Measurements from ENCODE around the gene PHYHD1.
A peak's percentile ranks its signal among the peaks of the same experiment; 100 is the strongest.

PHYHD1 gene

DNA sequence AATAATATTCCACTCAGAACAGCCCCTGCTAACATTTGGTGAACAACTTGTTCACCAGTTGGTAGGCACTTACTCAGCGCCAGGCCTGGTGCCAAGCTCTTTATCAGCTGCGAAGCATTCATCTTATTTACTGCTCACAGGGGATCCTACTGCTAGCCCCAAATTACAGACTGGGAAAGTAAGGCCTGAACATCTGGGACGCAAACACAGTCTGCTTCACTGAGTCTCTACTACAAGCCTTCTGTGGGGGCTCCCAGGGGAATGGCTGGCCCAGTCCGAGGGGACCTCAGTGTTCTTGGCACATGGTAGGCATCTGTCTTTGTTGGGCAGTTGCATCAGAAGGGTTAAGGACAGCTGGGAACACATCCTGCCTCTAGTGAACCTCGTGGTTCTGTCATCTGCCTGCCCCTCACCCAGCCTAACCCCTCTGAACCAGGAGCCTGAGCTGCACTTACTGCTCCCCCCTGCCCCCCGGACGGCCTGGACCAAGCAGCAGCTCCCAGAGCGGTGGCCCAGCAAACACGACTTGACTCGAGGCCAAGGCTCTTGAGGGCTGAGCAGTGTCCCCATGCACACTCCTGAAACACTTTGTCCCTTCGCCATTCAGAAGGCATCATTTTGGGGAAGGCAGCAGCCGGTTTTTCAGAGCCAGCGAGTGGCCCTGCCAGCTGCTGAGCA, at the start of gene PHYHD1:
Gene PHYHD1 (plus strand): TSS at position 602 of the 678 bp plus-strand sequence. CDS start 1,342 bp downstream, outside the sequence.
- no peak for DNase-seq

- DNase-seq, result no peak
These were observed 42.9 kb upstream of the PHYHD1 start for GRCh38 chr9:128877852-128878251.

- peak; percentile 99 for DNase-seq
These were observed 38.7 kb upstream of the PHYHD1 start, which contains the start of the genes KYAT1 and LRRC8A for GRCh38 chr9:128881884-128882676. Gene KYAT1 (minus strand): TSS chr9:128881950. CDS start chr9:128845405, 36,545 bp downstream. Gene LRRC8A (plus strand): TSS chr9:128882133. CDS start chr9:128907165, 25,032 bp downstream.

DNA sequence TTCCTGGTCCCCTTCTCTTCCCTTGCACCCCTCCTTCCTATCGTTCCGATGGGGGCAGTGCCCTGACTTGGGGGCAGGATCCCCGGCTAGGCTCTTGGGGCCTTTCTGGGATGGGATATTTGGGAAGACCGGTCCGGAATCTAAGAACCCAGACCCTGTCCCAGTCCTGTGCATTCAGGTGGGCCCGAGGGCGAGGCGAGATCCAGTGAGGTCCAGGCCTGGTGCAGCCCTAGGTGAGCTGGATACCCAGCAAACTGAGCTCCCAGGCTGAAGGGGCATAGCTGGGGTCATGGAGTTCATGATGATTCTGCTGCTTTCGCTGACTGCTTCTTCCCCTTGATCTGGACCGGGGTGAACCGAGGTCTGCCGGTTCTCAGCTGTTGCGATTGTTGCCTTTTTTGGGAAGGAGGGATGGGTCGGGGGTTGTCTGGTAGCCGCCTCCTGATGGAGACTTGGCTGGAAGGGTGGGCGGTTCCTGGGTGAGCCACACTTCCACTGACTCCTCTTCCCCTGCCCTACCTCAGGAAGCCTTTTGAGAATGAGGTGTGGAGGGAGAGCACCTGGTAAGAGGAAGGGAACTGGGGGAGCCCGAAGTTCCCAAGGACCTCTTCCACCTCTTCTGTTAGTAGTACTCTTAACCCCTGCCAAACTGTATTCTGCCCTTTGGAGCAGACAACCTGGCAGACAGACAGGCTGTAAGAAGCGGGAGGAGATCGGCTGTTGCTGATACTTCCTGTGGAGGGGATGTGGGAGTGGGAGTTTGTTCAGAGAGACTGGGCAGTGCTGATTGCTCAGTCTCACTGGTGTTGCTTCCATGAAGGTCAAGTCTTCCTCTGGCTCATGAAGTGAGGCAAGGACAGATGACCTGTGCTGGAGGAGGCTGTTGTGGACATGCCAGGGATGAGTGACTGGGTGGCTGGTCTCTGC, 37.8 kb upstream of the PHYHD1 start:
- no peak for DNase-seq

- DNase-seq, result no peak
These were observed 36.6 kb upstream of the PHYHD1 start for GRCh38 chr9:128884164-128884563.

DNA sequence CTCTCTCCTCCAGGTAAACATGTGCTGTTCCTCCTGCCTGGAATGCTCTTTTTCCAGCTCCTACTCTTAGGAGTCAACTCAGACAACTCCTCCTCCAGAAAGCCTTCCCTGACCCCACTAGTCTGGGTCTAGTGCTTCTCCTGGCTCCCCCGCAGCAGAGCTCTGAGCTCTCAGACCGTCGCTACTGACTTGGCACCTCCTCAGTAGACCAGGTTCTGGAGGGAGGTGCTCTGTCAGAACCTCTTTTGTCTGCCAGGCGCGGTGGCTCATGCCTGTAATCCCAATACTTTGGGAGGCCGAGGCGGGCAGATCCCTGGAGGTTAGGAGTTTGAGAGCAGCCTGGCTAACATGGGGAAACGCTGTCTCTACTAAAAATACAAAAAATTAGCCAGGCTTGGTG, 35.4 kb upstream of the PHYHD1 start:
- DNase-seq, result no peak

GRCh38 chr9:128885798-128886197, 35.0 kb upstream of the PHYHD1 start:
- DNase-seq, result no peak

DNA sequence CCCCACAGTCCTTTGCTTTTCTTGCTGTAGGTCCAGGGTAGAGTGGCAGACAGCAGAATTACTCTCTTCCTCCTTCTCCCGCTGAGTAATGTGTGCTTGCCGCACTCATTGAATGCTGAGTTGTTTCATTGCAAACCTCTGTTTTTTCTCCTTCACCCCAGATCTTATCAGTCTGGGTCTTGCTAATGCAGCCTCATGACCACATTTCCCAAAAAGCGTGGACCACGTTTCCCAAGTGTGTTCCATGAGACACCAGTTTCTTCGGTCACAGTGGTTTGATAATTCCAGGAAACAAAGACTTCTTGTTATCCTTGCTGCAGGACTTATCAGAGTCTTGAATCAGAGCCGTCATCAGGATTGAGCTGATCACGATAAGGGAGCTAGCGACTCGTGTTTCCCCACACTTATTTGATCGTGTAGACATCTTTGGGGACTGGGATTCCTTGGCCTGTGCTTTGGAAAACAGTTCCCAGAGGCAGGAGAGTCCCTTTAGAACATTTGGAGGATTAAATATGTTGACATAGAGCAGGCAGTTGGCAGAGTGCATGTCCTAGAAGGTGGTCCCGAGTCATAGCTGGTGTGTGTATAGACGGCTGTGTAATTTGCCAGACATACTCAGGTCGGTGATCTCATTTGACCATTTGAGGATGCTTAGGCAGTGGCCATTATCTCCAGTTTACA, 34.4 kb upstream of the PHYHD1 start:
- no peak for DNase-seq

DNA sequence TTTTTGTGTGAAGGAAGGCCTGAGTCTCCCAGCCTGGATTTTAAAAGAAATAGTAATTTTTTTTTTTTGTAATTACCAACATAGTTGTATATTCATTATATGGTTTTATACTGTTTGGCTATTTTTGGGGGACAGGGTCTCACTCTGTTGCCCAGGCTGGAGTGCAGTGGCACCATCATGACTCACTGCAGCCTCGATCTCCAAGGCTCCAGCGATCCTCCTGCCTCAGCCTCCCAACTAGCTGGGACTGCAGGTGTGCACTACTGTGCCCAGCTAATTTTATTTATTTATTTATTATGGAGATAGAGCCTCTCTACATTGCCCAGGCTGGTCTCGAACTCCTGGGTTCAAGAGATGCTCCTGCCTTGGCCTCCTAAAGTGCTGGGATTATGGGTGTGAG, 33.7 kb upstream of the PHYHD1 start:
- no peak for DNase-seq

GRCh38 chr9:128887914-128888350, 32.9 kb upstream of the PHYHD1 start:
- DNase-seq, result no peak

DNA sequence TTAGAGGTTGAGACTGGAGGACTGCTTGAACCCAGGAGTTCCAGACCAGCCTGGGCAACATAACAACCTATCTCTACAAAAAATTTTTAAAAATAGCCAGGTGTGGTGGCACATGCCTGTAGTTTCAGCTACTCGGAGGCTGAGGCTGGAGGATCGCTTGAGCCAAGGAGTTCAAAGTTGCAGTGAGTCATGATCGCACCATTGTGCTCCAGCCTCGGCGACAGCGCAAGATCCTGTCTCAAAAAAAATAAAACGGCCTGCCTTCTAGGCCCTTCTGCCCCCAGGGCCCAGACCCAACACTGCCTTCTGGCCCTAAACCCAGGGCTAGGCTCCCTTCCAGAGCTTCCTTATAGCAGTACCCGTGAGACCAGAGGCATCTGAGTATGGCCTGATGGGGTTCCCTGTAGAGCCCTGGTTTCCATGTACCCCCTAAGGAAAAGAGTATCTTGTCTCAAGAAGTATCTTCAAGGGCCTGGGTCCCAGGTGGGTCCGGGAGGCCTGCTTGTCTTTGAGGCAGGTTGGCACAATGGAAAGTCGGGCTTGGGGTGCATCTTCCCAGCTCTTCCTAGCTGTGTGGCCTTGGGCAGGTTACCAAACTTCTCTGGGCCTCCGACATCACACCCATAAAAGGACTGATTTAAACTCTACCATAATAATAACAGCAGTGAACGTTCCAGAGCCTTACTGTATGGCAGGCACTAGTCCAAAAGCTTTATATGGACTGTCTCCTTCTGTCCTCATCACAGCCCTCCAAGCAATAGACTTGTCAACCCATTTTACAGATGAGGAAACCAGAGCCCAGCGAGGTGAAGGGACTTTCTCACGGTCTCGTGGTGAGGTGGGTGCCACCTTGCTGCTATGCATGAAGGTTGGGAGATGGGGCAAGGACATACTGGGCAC, 29.2 kb upstream of the PHYHD1 start:
- DNase-seq, result no peak

- DNase-seq, result no peak
These were observed 28.4 kb upstream of the PHYHD1 start for GRCh38 chr9:128892221-128892921.

DNA sequence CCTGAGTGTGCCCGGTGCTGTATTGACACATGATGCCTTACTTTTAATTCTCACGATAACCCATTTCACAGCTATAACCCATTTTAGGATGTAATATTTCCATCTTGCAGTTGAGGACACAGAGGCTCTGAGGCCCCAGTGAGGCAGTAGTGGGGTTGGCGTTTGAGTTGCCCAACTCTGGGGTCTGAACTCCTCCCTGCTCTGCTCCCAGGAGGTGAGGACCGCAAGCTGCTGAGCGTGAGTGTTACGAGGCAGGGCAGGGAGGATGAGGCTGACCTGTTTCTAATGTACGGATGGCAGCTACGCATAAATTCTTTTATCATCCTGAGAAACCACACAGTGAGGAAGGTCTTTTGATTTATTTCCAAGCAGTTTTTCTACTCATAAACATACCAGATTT, 27.4 kb upstream of the PHYHD1 start:
- DNase-seq, result no peak

- DNase-seq, result no peak
These were observed 26.0 kb upstream of the PHYHD1 start for GRCh38 chr9:128894764-128895163.

DNA sequence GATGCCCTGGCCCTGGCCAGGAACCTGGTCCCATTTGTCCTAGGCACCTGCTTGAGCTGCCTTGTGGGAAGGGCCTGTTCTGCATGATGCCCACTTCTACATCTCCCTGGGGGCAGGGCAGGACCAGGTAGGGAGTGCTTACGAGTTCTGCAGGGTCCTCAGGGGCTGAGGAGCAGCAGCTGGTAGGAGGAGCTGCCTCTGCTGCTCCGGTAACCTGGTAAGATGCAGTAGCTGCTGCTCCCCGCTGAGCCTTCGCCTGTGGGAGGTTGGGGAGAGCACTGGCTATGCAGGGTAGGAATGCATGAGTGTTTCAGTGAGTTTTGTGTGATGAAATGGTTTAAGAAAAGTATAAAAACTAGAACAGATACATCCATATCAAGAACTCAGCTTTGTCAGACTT, 25.2 kb upstream of the PHYHD1 start:
- DNase-seq, result no peak

DNA sequence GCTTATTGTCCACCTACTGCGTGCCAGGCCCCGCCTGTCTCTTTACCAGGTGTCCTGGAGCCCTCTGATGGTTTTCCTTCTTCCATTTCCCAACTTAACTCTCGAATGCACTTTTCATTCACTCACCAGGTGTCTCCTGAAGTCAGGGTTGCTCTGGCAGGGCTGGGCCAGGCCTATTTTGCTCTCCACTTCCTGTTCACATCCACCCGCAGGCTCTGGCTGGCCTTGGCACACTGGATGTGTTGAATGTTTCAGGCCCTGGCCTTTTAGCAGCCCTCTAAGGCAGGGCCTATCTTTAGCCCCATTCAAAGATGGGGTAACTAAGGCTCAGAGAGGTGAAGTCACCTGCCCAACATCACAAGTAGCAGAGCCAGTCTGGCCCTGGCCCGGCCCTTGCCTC, 22.4 kb upstream of the PHYHD1 start:
- no peak for DNase-seq

GRCh38 chr9:128898845-128899565, 21.8 kb upstream of the PHYHD1 start:
- DNase-seq, result no peak

DNA sequence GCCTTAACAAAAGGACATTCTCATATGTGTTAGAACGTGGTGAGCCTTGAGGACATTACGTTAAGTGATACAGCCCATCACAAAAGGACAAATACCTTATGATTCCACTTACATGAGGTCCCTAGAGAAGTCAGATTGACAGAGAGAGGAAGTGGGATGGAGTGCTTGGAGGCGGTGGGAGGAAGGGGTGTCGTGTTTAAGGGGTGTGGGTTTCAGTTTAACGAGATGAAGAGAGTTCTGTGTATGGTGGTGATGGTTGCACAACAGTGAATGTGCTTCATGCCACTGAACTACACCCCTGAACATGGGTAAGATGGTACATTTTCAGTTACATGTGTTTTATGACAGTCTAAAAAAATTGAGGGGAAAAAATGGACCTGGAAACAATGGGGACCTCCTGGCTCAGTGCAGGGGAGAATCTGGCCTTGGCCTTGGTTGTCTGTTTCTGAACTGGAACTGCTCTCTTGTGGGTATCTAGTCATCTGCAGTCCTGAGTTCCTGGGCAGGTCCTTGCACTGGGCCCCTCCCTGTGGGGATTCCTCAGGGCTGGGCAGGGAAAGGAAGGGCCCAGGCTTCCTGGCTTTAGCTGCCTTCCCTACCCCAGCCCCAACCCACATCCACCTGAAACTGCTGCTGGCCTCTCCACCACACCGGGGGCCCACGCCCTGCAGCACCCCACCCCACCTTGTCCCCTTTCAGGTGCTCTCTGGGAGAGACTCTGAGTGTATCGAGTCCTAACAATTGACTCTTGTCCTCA, 21.0 kb upstream of the PHYHD1 start:
- DNase-seq, result no peak

DNA sequence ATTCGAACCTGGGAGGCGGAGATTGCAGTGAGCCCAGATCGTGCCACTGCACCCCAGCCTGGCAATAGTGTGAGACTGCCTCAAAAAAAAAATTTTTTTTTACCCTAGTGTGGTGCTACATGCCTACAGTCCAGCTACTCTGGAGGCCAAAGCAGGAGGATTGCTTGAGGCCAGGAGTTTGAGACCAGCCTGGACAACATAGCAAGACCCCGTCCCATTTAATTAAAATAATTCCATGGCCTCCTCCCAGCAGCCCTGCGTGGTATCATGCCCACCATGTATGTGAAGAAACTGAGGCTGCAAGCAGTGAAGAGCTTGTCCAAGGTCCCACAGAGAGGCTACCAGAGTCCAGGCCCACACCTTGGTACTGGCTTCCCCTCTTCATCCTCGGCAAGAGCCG, 19.4 kb upstream of the PHYHD1 start:
- DNase-seq, result no peak

Data from activated naive CD4-positive, alpha-beta T cell treated with anti-CD3 and anti-CD28 coated beads, Interleukin-2, amount 50 U/mL, for 16 hours (primary cell).